ENCODE results near the gene TMEM52B. TPM values are rescaled to one million over a fixed set of nuclear protein-coding genes. Genes with fewer than 3 reads are reported as not detected.

TMEM52B gene
- total RNA-seq, 1 experiment from 2014 or later: not detected

DNA sequence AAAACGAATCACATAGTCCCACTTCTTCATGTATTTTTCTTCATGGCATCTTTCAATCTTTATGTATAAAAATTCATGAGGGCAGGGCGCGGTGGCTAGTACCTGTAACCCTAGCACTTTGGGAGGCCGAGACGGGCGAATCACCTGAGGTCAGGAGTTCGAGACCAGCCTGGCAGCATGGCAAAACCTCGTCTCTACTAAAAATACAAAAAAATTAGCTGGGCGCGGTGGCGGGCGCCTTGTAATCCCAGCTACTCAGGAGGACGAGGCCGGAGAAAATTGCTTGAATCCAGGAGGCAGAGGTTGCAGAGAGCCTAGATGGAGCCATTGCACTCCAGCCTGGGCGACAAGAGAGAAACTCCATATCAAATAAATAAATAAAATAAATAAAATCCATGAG is 31.4 kb downstream of the TMEM52B start:
- CTCF ChIA-PET: no interaction called here
- Mint-ChIP-seq H3K4me3 (ENCODE audit: low read depth, unreplicated experiment) (no peak overlapping the region), H3K27me3 (ENCODE audit: unreplicated experiment) (no peaks in the 10 kb centered on the region), H3K27ac (ENCODE audit: unreplicated experiment) (no peak overlapping the region), H3K36me3 (ENCODE audit: insufficient read depth, unreplicated experiment) (peaks cover 39% of the 10 kb centered on the region), H3K9me3 (ENCODE audit: low read depth, unreplicated experiment) (no peaks in the 10 kb centered on the region), H3K4me1 (ENCODE audit: low read depth, unreplicated experiment) (peaks cover 3% of the 10 kb centered on the region)
- TF ChIP-seq, protein P1, sequence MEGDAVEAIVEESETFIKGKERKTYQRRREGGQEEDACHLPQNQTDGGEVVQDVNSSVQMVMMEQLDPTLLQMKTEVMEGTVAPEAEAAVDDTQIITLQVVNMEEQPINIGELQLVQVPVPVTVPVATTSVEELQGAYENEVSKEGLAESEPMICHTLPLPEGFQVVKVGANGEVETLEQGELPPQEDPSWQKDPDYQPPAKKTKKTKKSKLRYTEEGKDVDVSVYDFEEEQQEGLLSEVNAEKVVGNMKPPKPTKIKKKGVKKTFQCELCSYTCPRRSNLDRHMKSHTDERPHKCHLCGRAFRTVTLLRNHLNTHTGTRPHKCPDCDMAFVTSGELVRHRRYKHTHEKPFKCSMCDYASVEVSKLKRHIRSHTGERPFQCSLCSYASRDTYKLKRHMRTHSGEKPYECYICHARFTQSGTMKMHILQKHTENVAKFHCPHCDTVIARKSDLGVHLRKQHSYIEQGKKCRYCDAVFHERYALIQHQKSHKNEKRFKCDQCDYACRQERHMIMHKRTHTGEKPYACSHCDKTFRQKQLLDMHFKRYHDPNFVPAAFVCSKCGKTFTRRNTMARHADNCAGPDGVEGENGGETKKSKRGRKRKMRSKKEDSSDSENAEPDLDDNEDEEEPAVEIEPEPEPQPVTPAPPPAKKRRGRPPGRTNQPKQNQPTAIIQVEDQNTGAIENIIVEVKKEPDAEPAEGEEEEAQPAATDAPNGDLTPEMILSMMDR (IDR thresholded peaks at IDR 0.05; ENCODE audit: unreplicated experiment): no peak
- no TSS peak for BruUV-seq (replicated peaks)
- DNase-seq: no peak
- intact Hi-C loops (cut with micrococcal nuclease; ENCODE audit: unreplicated experiment): no loop called here

DNA sequence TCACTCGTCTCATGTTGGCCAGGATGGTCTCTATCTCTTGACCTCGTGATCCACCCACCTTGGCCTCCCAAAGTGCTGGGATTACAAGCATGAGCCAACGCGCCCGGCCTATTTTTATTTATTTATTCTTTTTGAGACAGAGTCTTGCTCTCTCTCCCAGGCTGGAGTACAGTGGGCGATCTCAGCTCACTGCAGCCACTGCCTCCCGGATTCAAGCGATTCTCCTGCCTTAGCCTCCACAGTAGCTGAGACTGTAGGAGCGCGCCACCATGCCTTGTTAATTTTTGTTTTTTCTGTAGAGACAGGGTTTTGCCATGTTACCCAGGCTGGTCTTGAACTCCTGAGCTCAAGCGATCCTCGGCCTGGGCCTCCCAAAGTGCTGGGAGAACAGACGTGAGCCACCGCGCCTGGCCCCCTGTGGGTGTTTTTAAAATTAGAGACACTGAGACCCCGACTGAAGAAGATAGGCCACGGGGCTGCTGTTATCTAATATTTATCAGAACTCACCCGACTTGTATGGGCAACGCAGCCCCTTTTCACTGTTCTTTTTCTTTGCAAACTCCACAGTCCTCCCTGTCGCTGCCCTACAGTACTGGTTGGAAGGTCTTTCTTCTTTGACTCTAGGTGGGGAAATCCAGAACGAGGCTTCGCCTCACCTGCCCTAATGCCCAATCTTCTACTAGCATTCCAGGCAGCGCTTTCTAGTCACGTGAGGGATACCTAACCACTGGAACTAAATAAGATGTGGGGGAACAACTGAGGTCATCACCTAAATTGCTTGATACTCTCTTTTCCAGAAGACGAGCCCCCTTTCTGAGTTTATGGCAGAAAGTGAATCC is 32.5 kb downstream of the TMEM52B start:
- Mint-ChIP-seq H3K4me3 (ENCODE audit: low read depth, unreplicated experiment) (peak overlapping the region; percentile 84), H3K9me3 (ENCODE audit: low read depth, unreplicated experiment) (no peaks in the 10 kb centered on the region), H3K27me3 (ENCODE audit: unreplicated experiment) (no peaks in the 10 kb centered on the region), H3K36me3 (ENCODE audit: insufficient read depth, unreplicated experiment) (peaks cover 39% of the 10 kb centered on the region), H3K27ac (ENCODE audit: unreplicated experiment) (peak overlapping the region; percentile 96), H3K4me1 (ENCODE audit: low read depth, unreplicated experiment) (peaks cover 11% of the 10 kb centered on the region)
- DNase-seq: no peak
- CTCF ChIA-PET: interaction anchor here (0.6 to 0.7 kb wide), 2 partner anchors 19 to 468 kb away, joined by 3 read pairs; no protein-coding TSS in a partner anchor
- intact Hi-C loops (cut with micrococcal nuclease; ENCODE audit: unreplicated experiment): no loop called here
- TF ChIP-seq, protein P1 (IDR thresholded peaks at IDR 0.05; ENCODE audit: unreplicated experiment): no peak
- BruUV-seq (replicated peaks): no TSS peak

DNA sequence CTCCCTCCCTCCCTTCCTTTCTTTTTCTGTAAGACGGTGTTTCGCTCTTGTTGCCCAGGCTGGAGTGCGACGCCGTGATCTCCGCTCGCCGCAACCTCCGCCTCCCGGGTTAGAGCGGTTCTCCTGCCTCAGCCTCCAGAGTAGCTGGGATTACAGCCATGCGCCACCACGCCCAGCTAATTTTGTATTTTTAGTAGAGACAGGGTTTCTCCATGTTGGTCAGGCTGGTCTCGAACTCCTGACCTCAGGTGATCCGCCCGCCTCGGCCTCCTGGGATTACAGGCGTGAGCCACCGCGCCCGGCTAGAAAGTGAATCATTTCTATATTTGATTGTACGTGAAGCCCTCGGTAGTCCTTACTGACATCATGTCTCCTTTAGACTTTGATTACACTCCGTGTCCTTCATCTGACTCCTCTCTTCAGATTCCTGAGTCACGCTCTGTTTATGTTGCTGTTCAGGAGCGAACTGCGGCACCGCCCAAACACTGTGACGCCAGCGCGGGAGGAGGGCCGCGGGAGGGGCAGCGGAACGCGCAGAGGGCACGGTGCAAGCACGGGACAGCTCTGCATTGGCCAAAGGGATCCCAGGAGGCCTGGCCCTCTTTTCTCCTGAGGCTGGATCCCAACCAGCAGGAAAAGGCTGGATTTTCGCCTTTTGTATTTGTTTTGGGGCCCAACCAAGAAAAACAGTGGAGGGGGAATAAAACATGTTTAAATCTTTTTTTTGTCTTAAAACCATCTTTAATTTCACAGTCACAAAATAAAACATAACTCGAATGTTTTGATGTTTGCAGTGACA is 33.3 kb downstream of the TMEM52B start:
- Mint-ChIP-seq H3K9me3 (ENCODE audit: low read depth, unreplicated experiment) (no peaks in the 10 kb centered on the region), H3K27ac (ENCODE audit: unreplicated experiment) (peak overlapping the region; percentile 96), H3K36me3 (ENCODE audit: insufficient read depth, unreplicated experiment) (peaks cover 43% of the 10 kb centered on the region), H3K27me3 (ENCODE audit: unreplicated experiment) (no peaks in the 10 kb centered on the region), H3K4me1 (ENCODE audit: low read depth, unreplicated experiment) (peaks cover 11% of the 10 kb centered on the region), H3K4me3 (ENCODE audit: low read depth, unreplicated experiment) (peak overlapping the region; percentile 84)
- no TSS peak for BruUV-seq (replicated peaks)
- TF ChIP-seq, protein P1 (IDR thresholded peaks at IDR 0.05; ENCODE audit: unreplicated experiment): no peak
- CTCF ChIA-PET: interaction anchor here (0.6 to 0.7 kb wide), 2 partner anchors 19 to 469 kb away, joined by 3 read pairs; no protein-coding TSS in a partner anchor
- intact Hi-C loops (cut with micrococcal nuclease; ENCODE audit: unreplicated experiment): no loop called here
- DNase-seq: peak; percentile 96

DNA sequence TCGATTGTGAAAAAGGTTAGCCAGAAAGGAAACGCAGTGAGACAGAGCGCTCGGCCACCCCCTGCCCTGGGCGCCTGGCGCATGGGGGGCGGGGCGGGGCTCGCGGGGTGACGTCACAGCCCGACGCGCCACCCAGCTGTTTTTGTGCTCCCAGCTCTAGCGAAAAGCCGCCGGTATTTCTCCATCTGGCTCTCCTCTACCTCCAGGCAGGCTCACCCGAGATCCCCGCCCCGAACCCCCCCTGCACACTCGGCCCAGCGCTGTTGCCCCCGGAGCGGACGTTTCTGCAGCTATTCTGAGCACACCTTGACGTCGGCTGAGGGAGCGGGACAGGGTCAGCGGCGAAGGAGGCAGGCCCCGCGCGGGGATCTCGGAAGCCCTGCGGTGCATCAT is 33.9 kb downstream of the TMEM52B start, which contains the start of gene GABARAPL1:
Gene GABARAPL1 (plus strand): TSS at position 139 of the 393 bp plus-strand sequence. CDS start 253 bp downstream, at position 392.
- BruUV-seq (replicated peaks): no TSS peak
- H3K4me1 Mint-ChIP-seq (ENCODE audit: low read depth, unreplicated experiment): peaks cover 11% of the 10 kb centered on the region
- intact Hi-C loops (cut with micrococcal nuclease; ENCODE audit: unreplicated experiment): no loop called here
- H3K4me3 Mint-ChIP-seq (ENCODE audit: low read depth, unreplicated experiment): peak within 1 kb of the TSS; percentile 84
- no peaks in the 10 kb centered on the region for H3K27me3 Mint-ChIP-seq (ENCODE audit: unreplicated experiment)
- TF ChIP-seq, protein P1 (IDR thresholded peaks at IDR 0.05; ENCODE audit: unreplicated experiment): no peak
- CTCF ChIA-PET: no interaction called here
- DNase-seq: peak; percentile 82
- H3K9me3 Mint-ChIP-seq (ENCODE audit: low read depth, unreplicated experiment): no peaks in the 10 kb centered on the region
- H3K27ac Mint-ChIP-seq (ENCODE audit: unreplicated experiment): peak within 1 kb of the TSS; percentile 96
- H3K36me3 Mint-ChIP-seq (ENCODE audit: insufficient read depth, unreplicated experiment): peaks cover 43% of the 10 kb centered on the region
